Natural killer cell (primary cell): Measurements from ENCODE around the gene EYA4. TPM values are rescaled to one million over a fixed set of nuclear protein-coding genes. Genes with fewer than 3 reads are reported as not detected.

Experiments used
- ATAC-seq, 3 donors: fragments of 150-1000 bp in 2 of 3; fragments of 200-7000 bp in 1 of 3; cut with Tn5 transposase; 1 replicate in 1 of 3; 2 replicates in 2 of 3; pipeline ENCODE4 v1.10.0; 2021; ENCODE audit warnings: mild to moderate bottlenecking in 2 of 3, moderate library complexity in 2 of 3
- DNase-seq, 2 donors: peaks; one replicate each; pipeline versions ENCODE4 v3.0.0 to v3.0.0-alpha.2; 2013 to 2021; ENCODE audit warnings: mixed read lengths in 1 of 2
- H3K27ac ChIP-seq: one replicate; pipeline ENCODE4 v1.5.1; 2013; ENCODE audit warnings: mild to moderate bottlenecking, low read length
- H3K27me3 ChIP-seq: one replicate; pipeline ENCODE4 v1.6.1; 2013; ENCODE audit warnings: low read length; ENCODE audit not compliant: control insufficient read depth, insufficient read depth
- H3K36me3 ChIP-seq: one replicate; pipeline ENCODE4 v1.6.1; 2013; ENCODE audit warnings: low read length; ENCODE audit not compliant: control insufficient read depth, insufficient read depth
- H3K4me1 ChIP-seq: one replicate; pipeline ENCODE4 v1.6.1; 2013; ENCODE audit warnings: low read length; ENCODE audit not compliant: control insufficient read depth, insufficient read depth
- H3K4me3 ChIP-seq: one replicate; pipeline ENCODE4 v1.5.1; 2013; ENCODE audit warnings: low read length
- H3K9me3 ChIP-seq: one replicate; pipeline ENCODE4 v1.6.1; 2013; ENCODE audit warnings: low read length; ENCODE audit not compliant: control insufficient read depth, insufficient read depth
- H3K27ac Mint-ChIP-seq, 2 donors: one replicate each; pipeline ENCODE4 v1.8.0; 2022; ENCODE audit warnings: mild to moderate bottlenecking in 2 of 2, mixed read lengths in 2 of 2, moderate library complexity in 1 of 2
- H3K27me3 Mint-ChIP-seq, 2 donors: one replicate each; pipeline ENCODE4 v1.8.0; 2022; ENCODE audit warnings: low read depth in 2 of 2, mixed read lengths in 2 of 2
- H3K36me3 Mint-ChIP-seq: one replicate; pipeline ENCODE4 v1.8.0; 2022; ENCODE audit warnings: mixed read lengths
- H3K4me1 Mint-ChIP-seq, 2 donors: one replicate each; pipeline ENCODE4 v1.8.0; 2022; ENCODE audit warnings: mixed read lengths in 2 of 2
- H3K4me3 Mint-ChIP-seq: one replicate; pipeline ENCODE4 v1.8.0; 2022; ENCODE audit warnings: mild to moderate bottlenecking, moderate library complexity, mixed read lengths
- H3K9me3 Mint-ChIP-seq, 2 donors: one replicate each; pipeline ENCODE4 v1.8.0; 2022; ENCODE audit warnings: mixed read lengths in 2 of 2
- WGBS: methylation state at CpG from one replicate; pipeline ENCODE4 v1.1.7; 2013; ENCODE audit warnings: missing lambda C conversion rate; ENCODE audit not compliant: insufficient coverage; 5-methylcytosine and 5-hydroxymethylcytosine counted together
- intact Hi-C: fragments of 100-400 bp; cut with micrococcal nuclease; formaldehyde crosslinking; loops from one replicate; pipeline ENCODE4 v1.14.2; 2022
- total RNA-seq, 4 donors: library from RNA; stranded (reverse); fragments of 120-200 nt in 1 of 4; gene quantifications; one replicate each; pipeline versions ENCODE4 v1.2.3 to v1.2.4, GENCODE V29; 2013 to 2022
- TF ChIP-seq, protein P1 (sequence below): fragments of 200-600 bp; IDR thresholded peaks from one replicate; pipeline ENCODE4 v1.8.0; 2022; ENCODE audit warnings: antibody characterized with exemption

The EYA4 gene
- total RNA-seq, 3 donors from 2014 or later (not counting 1 experiment from before 2014, with no cell fraction given): not detected

DNA sequence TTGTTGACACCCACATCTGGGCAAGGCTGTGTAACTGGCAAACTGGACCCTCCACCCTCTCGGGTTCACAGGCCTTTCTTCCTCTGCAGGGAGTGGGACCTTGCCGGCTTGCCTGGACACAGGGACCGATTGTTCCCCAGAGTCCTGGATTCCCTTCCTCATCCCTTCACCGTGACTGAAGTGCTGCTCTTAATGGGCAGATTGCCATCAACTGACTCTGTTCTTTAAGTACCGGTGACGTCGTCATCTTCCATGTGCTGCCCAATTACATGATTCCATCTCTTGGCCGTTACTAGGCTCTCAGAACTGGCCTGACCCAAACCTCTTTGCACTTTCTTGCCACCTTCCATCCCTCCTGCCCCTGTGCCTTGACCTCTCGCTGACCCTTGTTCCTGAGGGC lies 85.4 kb downstream of the EYA4 start:
- ATAC-seq: no peak
- Histone ChIP-seq H3K27ac (no peak overlapping the region), H3K4me1 (no peaks in the 10 kb centered on the region), H3K27me3 (no peaks in the 10 kb centered on the region), H3K9me3 (peaks cover 2% of the 10 kb centered on the region), H3K36me3 (no peaks in the 10 kb centered on the region), H3K4me3 (no peak overlapping the region)
- Mint-ChIP-seq H3K4me3 (no peak overlapping the region), H3K27ac (no peak overlapping the region), H3K4me1 (no peaks in the 10 kb centered on the region), H3K9me3 (peaks cover 2 to 3% of the 10 kb centered on the region in 2 donors), H3K27me3 (no peaks in the 10 kb centered on the region), H3K36me3 (no peaks in the 10 kb centered on the region)
- intact Hi-C loops: no loop called here
- WGBS: 91% methylated on average over 8 of the region's 9 CpGs
- TF ChIP-seq, protein P1, sequence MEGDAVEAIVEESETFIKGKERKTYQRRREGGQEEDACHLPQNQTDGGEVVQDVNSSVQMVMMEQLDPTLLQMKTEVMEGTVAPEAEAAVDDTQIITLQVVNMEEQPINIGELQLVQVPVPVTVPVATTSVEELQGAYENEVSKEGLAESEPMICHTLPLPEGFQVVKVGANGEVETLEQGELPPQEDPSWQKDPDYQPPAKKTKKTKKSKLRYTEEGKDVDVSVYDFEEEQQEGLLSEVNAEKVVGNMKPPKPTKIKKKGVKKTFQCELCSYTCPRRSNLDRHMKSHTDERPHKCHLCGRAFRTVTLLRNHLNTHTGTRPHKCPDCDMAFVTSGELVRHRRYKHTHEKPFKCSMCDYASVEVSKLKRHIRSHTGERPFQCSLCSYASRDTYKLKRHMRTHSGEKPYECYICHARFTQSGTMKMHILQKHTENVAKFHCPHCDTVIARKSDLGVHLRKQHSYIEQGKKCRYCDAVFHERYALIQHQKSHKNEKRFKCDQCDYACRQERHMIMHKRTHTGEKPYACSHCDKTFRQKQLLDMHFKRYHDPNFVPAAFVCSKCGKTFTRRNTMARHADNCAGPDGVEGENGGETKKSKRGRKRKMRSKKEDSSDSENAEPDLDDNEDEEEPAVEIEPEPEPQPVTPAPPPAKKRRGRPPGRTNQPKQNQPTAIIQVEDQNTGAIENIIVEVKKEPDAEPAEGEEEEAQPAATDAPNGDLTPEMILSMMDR: no peak
- DNase-seq: no peak

DNA sequence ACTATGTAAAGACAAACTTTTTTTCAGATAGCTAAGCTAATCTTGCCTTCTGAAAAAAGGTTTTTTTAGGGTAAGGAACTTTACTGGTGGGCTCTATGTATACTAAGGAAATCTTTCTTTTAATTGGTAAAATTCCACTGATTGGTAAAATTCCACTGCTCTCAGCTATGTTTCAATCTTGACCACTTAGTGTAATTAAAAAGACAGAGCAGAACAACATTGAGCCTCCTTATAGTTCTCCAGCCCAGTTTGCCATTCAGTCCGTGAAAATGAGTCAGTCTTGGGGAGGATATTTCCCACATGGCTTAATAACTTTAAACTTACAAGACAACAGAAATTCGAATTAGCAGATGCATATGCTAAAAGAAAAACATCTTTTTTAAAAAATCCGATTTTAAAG lies 92.7 kb downstream of the EYA4 start:
- H3K27ac ChIP-seq: no peak overlapping the region
- H3K9me3 ChIP-seq: no peaks in the 10 kb centered on the region
- H3K4me3 ChIP-seq: no peak overlapping the region
- Mint-ChIP-seq H3K27ac (no peak overlapping the region), H3K36me3 (no peaks in the 10 kb centered on the region), H3K4me1 (no peaks in the 10 kb centered on the region), H3K27me3 (no peaks in the 10 kb centered on the region), H3K4me3 (no peak overlapping the region), H3K9me3 (peaks cover 2 to 8% of the 10 kb centered on the region in 2 donors)
- intact Hi-C loops: no loop called here
- TF ChIP-seq, protein P1: no peak
- no peaks in the 10 kb centered on the region for H3K4me1 ChIP-seq
- 81% methylated on average over 3 of the region's 3 CpGs for WGBS
- no peaks in the 10 kb centered on the region for H3K27me3 ChIP-seq
- H3K36me3 ChIP-seq: no peaks in the 10 kb centered on the region
- ATAC-seq (no peak), DNase-seq (no peak)

DNA sequence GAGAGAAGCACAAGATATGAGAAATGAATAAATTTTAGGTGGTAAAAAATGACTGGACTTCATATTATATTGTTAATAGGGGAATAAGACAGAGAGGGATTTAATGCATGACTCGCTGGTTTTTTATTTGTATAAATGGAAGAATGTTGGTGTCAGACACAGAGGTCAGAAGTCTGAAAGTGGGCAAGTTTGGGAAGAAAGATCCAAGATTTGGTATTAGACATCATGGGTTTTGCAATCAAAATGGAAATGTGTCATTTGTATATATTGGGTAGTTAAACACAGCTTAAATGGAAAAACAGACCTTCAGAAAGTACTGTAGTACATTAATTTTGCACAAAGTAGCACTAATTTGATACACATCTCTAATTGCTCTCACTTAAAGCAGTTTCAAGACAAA lies 96.2 kb downstream of the EYA4 start:
- Histone ChIP-seq H3K27ac (no peak overlapping the region), H3K4me1 (no peaks in the 10 kb centered on the region), H3K36me3 (no peaks in the 10 kb centered on the region), H3K4me3 (no peak overlapping the region), H3K27me3 (no peaks in the 10 kb centered on the region), H3K9me3 (no peaks in the 10 kb centered on the region)
- ATAC-seq (no peak), DNase-seq (no peak)
- 88% methylated on average over 1 of the region's 1 CpG for WGBS
- intact Hi-C loops: no loop called here
- TF ChIP-seq, protein P1: no peak
- no peaks in the 10 kb centered on the region for H3K36me3 Mint-ChIP-seq
- H3K27me3 Mint-ChIP-seq: no peaks in the 10 kb centered on the region
- no peak overlapping the region for H3K27ac Mint-ChIP-seq
- peaks cover 0 to 6% of the 10 kb centered on the region in 2 donors for H3K9me3 Mint-ChIP-seq
- H3K4me1 Mint-ChIP-seq: no peaks in the 10 kb centered on the region
- no peak overlapping the region for H3K4me3 Mint-ChIP-seq
